Endodermal cell (in vitro differentiated cells): ENCODE data around the gene SEMA4F. TPM values are rescaled to one million over a fixed set of nuclear protein-coding genes. Genes with fewer than 3 reads are reported as not detected.

ENCODE experiments used
- DNase-seq: peaks from one replicate; pipeline ENCODE4 v3.0.0-alpha.2; 2017
- H3K27ac ChIP-seq: 2 replicates; pipeline ENCODE4 v1.5.1; 2013; ENCODE audit warnings: mild to moderate bottlenecking, low read depth, low read length, moderate library complexity
- H3K27me3 ChIP-seq: 2 replicates; pipeline ENCODE4 v1.6.1; 2013; ENCODE audit warnings: mild to moderate bottlenecking, low read length, moderate library complexity; ENCODE audit not compliant: insufficient read depth, control insufficient read depth, poor library complexity, severe bottlenecking
- H3K36me3 ChIP-seq: 2 replicates; pipeline ENCODE4 v1.7.0; 2013; ENCODE audit warnings: mild to moderate bottlenecking, low read length, moderate library complexity; ENCODE audit not compliant: control insufficient read depth, insufficient read depth
- H3K4me1 ChIP-seq: one replicate; pipeline ENCODE4 v1.7.0; 2013; ENCODE audit warnings: low read length; ENCODE audit not compliant: control insufficient read depth, insufficient read depth
- H3K4me3 ChIP-seq: 2 replicates; pipeline ENCODE4 v1.5.1; 2013; ENCODE audit warnings: mild to moderate bottlenecking, low read length, moderate library complexity
- H3K9ac ChIP-seq: 2 replicates; pipeline ENCODE4 v1.6.1; 2013; ENCODE audit warnings: mild to moderate bottlenecking, low read length, moderate library complexity; ENCODE audit not compliant: poor library complexity, severe bottlenecking; ENCODE audit errors: extremely low read depth
- H3K9me3 ChIP-seq: 2 replicates; pipeline ENCODE4 v1.6.1; 2013; ENCODE audit warnings: mild to moderate bottlenecking, low read length, moderate library complexity; ENCODE audit not compliant: control insufficient read depth
- H3K27ac Mint-ChIP-seq: 2 replicates; pipeline ENCODE4 v1.8.0; 2020; ENCODE audit warnings: mixed read lengths
- H3K27me3 Mint-ChIP-seq: 2 replicates; pipeline ENCODE4 v1.8.0; 2021; ENCODE audit warnings: mild to moderate bottlenecking, mixed read lengths; ENCODE audit not compliant: insufficient read depth
- H3K36me3 Mint-ChIP-seq: 2 replicates; pipeline ENCODE4 v1.8.0; 2020; ENCODE audit warnings: low read depth, mixed read lengths
- H3K4me1 Mint-ChIP-seq: 2 replicates; pipeline ENCODE4 v1.8.0; 2020; ENCODE audit warnings: mixed read lengths
- H3K4me3 Mint-ChIP-seq: 2 replicates; pipeline ENCODE4 v1.8.0; 2020; ENCODE audit warnings: mild to moderate bottlenecking, moderate library complexity, mixed read lengths
- H3K9me3 Mint-ChIP-seq: 2 replicates; pipeline ENCODE4 v1.8.0; 2020; ENCODE audit warnings: mild to moderate bottlenecking, mixed read lengths
- WGBS, 2 experiments: methylation state at CpG; one replicate each; pipeline versions ENCODE4 v1.1.5 to v1.1.7; 2013; ENCODE audit warnings: missing lambda C conversion rate in 2 of 2, mixed read lengths in 1 of 2; ENCODE audit not compliant: insufficient coverage in 1 of 2, insufficient read length in 1 of 2; 5-methylcytosine and 5-hydroxymethylcytosine counted together
- total RNA-seq, 2 donors: library from RNA; stranded (reverse); fragmentation: NEBNext Ultra II Directional in 1 of 2; extraction: Animal tissue kit (Norgen Biotek cat#: 25700) in 1 of 2; gene quantifications; 2 replicates in 1 of 2; 3 replicates in 1 of 2; pipeline ENCODE4 v1.2.1, GENCODE V29; 2021
- TF ChIP-seq, protein P1 (sequence below): fragments of 200-600 bp; sonication (generic); conservative IDR thresholded peaks from 2 replicates; pipeline ENCODE4 v1.5.0; 2021; ENCODE audit warnings: antibody characterized with exemption, mild to moderate bottlenecking

SEMA4F gene
- total RNA-seq, 2 donors from 2014 or later, result 7.0 to 10.1 TPM

DNA sequence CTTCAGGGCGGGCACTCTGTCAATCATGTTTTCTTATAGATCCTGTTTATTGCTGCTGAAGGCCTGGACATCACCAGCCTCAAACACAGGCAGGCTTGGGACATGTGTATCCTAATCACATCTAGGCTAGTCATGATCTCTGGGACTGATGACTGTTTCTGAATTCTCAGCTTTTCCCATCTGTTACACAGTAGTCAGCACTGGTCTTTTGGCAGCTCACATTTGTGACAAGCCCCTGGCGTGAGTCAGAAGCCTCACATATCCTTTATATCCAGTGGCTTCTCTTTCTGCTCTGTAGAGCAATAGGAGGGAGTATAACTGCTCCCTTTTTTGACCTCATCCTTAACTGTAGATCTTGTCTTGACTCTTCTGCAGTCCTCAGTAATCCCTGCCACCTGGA is 4.5 kb downstream of the SEMA4F start:
- H3K4me3 Mint-ChIP-seq, result no peak overlapping the region
- H3K36me3 Mint-ChIP-seq, result no peaks in the 10 kb centered on the region
- TF ChIP-seq, protein P1, sequence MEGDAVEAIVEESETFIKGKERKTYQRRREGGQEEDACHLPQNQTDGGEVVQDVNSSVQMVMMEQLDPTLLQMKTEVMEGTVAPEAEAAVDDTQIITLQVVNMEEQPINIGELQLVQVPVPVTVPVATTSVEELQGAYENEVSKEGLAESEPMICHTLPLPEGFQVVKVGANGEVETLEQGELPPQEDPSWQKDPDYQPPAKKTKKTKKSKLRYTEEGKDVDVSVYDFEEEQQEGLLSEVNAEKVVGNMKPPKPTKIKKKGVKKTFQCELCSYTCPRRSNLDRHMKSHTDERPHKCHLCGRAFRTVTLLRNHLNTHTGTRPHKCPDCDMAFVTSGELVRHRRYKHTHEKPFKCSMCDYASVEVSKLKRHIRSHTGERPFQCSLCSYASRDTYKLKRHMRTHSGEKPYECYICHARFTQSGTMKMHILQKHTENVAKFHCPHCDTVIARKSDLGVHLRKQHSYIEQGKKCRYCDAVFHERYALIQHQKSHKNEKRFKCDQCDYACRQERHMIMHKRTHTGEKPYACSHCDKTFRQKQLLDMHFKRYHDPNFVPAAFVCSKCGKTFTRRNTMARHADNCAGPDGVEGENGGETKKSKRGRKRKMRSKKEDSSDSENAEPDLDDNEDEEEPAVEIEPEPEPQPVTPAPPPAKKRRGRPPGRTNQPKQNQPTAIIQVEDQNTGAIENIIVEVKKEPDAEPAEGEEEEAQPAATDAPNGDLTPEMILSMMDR, result no peak
- no peaks in the 10 kb centered on the region for H3K9me3 ChIP-seq
- H3K4me3 ChIP-seq, result no peak overlapping the region
- no peaks in the 10 kb centered on the region for H3K9me3 Mint-ChIP-seq
- DNase-seq, result no peak
- H3K27me3 ChIP-seq, result peaks cover 41% of the 10 kb centered on the region
- no peaks in the 10 kb centered on the region for H3K36me3 ChIP-seq
- peaks cover 39% of the 10 kb centered on the region for H3K27me3 Mint-ChIP-seq
- no peak overlapping the region for H3K9ac ChIP-seq
- no peaks in the 10 kb centered on the region for H3K4me1 ChIP-seq
- H3K4me1 Mint-ChIP-seq, result peaks cover 4% of the 10 kb centered on the region
- H3K27ac ChIP-seq, result no peak overlapping the region
- H3K27ac Mint-ChIP-seq, result no peak overlapping the region
- WGBS, 2 experiments, result 89 to 100% methylated on average over 1 to 2 of the region's 2 CpGs

DNA sequence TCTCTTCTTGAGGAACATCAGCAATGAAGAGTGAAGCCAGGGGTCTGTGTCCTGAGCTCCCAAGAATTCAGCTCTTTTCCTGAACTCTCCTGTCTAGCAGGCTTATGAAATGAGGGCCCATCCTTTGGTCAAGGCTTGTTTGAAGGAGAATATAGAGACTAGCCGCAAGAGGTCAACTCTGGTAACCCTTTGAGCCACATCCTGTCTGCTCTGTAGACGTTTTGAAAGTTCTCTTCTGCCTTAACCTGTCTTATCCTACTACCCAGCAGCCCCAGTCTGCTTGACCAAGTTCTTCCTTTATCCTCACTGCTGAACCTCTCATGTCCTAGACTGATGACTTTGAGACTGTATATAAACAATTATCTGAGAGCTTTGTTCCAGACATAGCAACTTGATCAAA is 5.4 kb downstream of the SEMA4F start:
- H3K27me3 ChIP-seq, result peaks cover 38% of the 10 kb centered on the region
- 86 to 100% methylated on average over 2 of the region's 2 CpGs for WGBS, 2 experiments
- no peaks in the 10 kb centered on the region for H3K36me3 ChIP-seq
- H3K27ac ChIP-seq, result no peak overlapping the region
- H3K4me3 ChIP-seq, result no peak overlapping the region
- no peak overlapping the region for H3K9ac ChIP-seq
- H3K9me3 Mint-ChIP-seq, result no peaks in the 10 kb centered on the region
- H3K27ac Mint-ChIP-seq, result no peak overlapping the region
- no peak for DNase-seq
- no peak overlapping the region for H3K4me3 Mint-ChIP-seq
- H3K9me3 ChIP-seq, result no peaks in the 10 kb centered on the region
- peaks cover 4% of the 10 kb centered on the region for H3K4me1 Mint-ChIP-seq
- TF ChIP-seq, protein P1, result no peak
- H3K27me3 Mint-ChIP-seq, result peaks cover 35% of the 10 kb centered on the region
- H3K36me3 Mint-ChIP-seq, result no peaks in the 10 kb centered on the region
- H3K4me1 ChIP-seq, result no peaks in the 10 kb centered on the region

DNA sequence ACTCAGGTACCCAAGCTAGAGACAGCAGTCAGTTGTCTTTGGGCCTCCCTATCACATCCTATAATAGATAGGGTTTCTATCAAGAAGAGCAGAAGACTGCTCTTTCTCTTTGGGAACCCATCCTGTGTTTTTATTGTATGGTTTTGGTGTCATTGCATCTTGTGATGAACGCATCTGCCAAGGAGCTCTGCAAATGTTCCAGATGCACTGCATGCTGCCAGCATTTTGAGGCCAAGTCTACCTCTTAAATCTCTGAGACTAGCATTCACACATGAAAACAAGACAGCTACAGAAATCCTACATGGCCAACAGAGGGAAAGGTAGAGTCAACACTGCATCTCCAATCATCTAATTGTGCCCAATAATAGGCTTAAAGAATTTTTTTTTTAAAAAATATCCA is 14.0 kb downstream of the SEMA4F start:
- H3K4me3 Mint-ChIP-seq, result no peak overlapping the region
- TF ChIP-seq, protein P1, result no peak
- Histone ChIP-seq H3K9ac (no peak overlapping the region), H3K36me3 (no peaks in the 10 kb centered on the region), H3K27me3 (no peaks in the 10 kb centered on the region), H3K4me3 (no peak overlapping the region), H3K4me1 (no peaks in the 10 kb centered on the region), H3K27ac (no peak overlapping the region), H3K9me3 (no peaks in the 10 kb centered on the region)
- no peak overlapping the region for H3K27ac Mint-ChIP-seq
- H3K9me3 Mint-ChIP-seq, result no peaks in the 10 kb centered on the region
- DNase-seq, result no peak
- H3K36me3 Mint-ChIP-seq, result no peaks in the 10 kb centered on the region
- WGBS, 2 experiments, result 95% methylated on average over 1 of the region's 1 CpG; no CpG with 5 or more reads in 1 of the 2 experiments
- no peaks in the 10 kb centered on the region for H3K4me1 Mint-ChIP-seq
- H3K27me3 Mint-ChIP-seq, result no peaks in the 10 kb centered on the region
